Fibroblast of lung (primary cell): ENCODE measurements around the gene PRKAR1B. TPM values are rescaled to one million over a fixed set of nuclear protein-coding genes. Genes with fewer than 3 reads are reported as not detected.

Experiments used
- DNase-seq, 2 donors: peaks; one replicate each; pipeline versions ENCODE4 v3.0.0 to v3.0.0-alpha.2; 2010; ENCODE audit warnings: low read depth in 2 of 2
- H2AFZ ChIP-seq: 2 replicates; pipeline ENCODE4 v1.5.1; 2012; ENCODE audit warnings: low read length, control low read depth, inconsistent platforms
- H3K27ac ChIP-seq: 2 replicates; pipeline ENCODE4 v1.5.1; 2011; ENCODE audit warnings: low read length, control low read depth; ENCODE audit not compliant: insufficient read depth
- H3K27me3 ChIP-seq: 2 replicates; pipeline ENCODE4 v1.5.1; 2011; ENCODE audit warnings: mild to moderate bottlenecking, low read length; ENCODE audit not compliant: control insufficient read depth, insufficient read depth
- H3K36me3 ChIP-seq: 2 replicates; pipeline ENCODE4 v1.5.1; 2011; ENCODE audit warnings: low read length; ENCODE audit not compliant: control insufficient read depth, insufficient read depth
- H3K4me1 ChIP-seq: 2 replicates; pipeline ENCODE4 v1.5.1; 2011; ENCODE audit warnings: low read length; ENCODE audit not compliant: control insufficient read depth, insufficient read depth; ENCODE audit errors: extremely low read depth
- H3K4me2 ChIP-seq: 2 replicates; pipeline ENCODE4 v1.5.1; 2011; ENCODE audit warnings: low read length, control low read depth; ENCODE audit not compliant: insufficient read depth; ENCODE audit errors: extremely low read depth
- H3K4me3 ChIP-seq, 4 experiments: fragments of 200-600 bp in 1 of 4; sonication (generic) in 1 of 4; replicated peaks in 1 of 4; 2 replicates each; pipeline ENCODE4 v1.5.1; 2011 to 2016; ENCODE audit warnings: low read length in 4 of 4, low read depth in 3 of 4, mild to moderate bottlenecking in 3 of 4, control low read depth in 2 of 4, inconsistent platforms in 1 of 4, mixed read lengths in 1 of 4; ENCODE audit not compliant: insufficient read depth in 1 of 4; ENCODE audit errors: control extremely low read depth in 1 of 4
- H3K79me2 ChIP-seq: 2 replicates; pipeline ENCODE4 v1.5.1; 2012; ENCODE audit warnings: mild to moderate bottlenecking, low read length, inconsistent platforms; ENCODE audit not compliant: control insufficient read depth, insufficient read depth
- H3K9ac ChIP-seq: 2 replicates; pipeline ENCODE4 v1.5.1; 2011; ENCODE audit warnings: mild to moderate bottlenecking, low read length, control low read depth; ENCODE audit not compliant: insufficient read depth
- H3K9me3 ChIP-seq: 2 replicates; pipeline ENCODE4 v1.5.1; 2012; ENCODE audit warnings: low read depth, low read length; ENCODE audit not compliant: control insufficient read depth, insufficient read depth
- H4K20me1 ChIP-seq: 2 replicates; pipeline ENCODE4 v1.5.1; 2011; ENCODE audit warnings: low read length; ENCODE audit not compliant: control insufficient read depth, insufficient read depth; ENCODE audit errors: extremely low read depth
- EZH2 ChIP-seq: IDR thresholded peaks from 2 replicates; pipeline ENCODE4 v1.5.1; 2012; ENCODE audit warnings: low read length, control low read depth, mild to moderate bottlenecking; ENCODE audit errors: missing control alignments
- polyA plus RNA-seq, 2 donors: library from polyadenylated mRNA; depleted of rRNA in 1 of 2; stranded (reverse) in 1 of 2; unstranded in 1 of 2; fragments of >200 nt; gene quantifications; 2 replicates each; pipeline ENCODE4 v1.2.1, GENCODE V29; 2011 to 2012; ENCODE audit warnings: missing spikeins in 1 of 2
- total RNA-seq: library from RNA; depleted of rRNA; stranded (reverse); fragments of >200 nt; gene quantifications from 2 replicates; pipeline ENCODE4 v1.2.1, GENCODE V29; 2014
- TF ChIP-seq, protein P1 (sequence below), 2 donors: IDR thresholded peaks in 1 of 2; conservative IDR thresholded peaks in 1 of 2; 1 replicate in 1 of 2; 2 replicates in 1 of 2; pipeline ENCODE4 v1.5.1; 2011 to 2012; ENCODE audit warnings: low read length in 2 of 2, control low read depth in 1 of 2, inconsistent platforms in 1 of 2, low read depth in 1 of 2, mild to moderate bottlenecking in 1 of 2

Gene PRKAR1B
- total and polyA plus RNA-seq, 2 donors (not counting 1 experiment from before 2014, with no cell fraction given): 12.7 to 14.5 TPM

DNA sequence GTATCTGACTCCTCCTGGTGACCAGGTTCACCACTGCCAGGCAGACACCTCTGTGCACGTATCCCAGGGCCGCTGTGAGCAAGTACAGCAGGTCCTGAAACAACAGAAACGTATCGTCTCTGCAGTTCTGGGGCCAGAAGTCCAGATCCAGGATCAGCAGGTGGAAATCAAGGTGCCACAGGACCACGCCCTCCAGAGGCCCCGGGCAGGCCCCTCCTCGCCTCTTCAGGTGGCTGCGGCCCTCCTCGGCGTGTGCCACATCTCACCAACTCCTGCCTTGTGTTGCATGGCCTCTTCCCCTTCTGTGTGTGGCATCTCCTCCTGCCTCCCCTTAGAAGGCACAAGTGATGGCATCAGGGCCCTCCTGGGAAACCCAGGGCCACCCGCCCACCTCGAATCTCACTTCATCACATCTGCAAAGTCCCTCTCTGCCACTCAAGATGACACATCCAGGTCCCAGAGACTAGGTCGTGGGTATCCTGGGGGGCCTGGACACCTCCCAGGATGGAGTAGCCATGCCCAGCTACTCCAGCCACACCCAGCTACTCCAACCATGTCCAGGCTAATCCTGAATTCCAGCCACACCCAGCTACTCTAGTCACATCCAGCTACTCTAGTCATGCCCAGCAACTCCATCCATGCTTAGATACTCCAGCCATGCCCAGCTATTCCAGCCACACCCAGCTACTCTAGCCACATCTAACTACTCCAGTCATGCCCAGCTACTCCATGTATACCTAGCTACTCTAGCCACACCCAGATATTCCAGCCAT, 53.2 kb downstream of the PRKAR1B start:
- Histone ChIP-seq H2AFZ (no peak overlapping the region), H3K4me2 (no peak overlapping the region), H3K9me3 (no peaks in the 10 kb centered on the region), H3K36me3 (no peaks in the 10 kb centered on the region), H3K4me1 (no peaks in the 10 kb centered on the region), H3K27me3 (no peaks in the 10 kb centered on the region), H3K4me3 (no peak overlapping the region), H3K9ac (no peak overlapping the region), H3K79me2 (no peaks in the 10 kb centered on the region), H3K27ac (no peak overlapping the region), H4K20me1 (no peaks in the 10 kb centered on the region)
- no peak for TF ChIP-seq EZH2
- TF ChIP-seq, protein P1, sequence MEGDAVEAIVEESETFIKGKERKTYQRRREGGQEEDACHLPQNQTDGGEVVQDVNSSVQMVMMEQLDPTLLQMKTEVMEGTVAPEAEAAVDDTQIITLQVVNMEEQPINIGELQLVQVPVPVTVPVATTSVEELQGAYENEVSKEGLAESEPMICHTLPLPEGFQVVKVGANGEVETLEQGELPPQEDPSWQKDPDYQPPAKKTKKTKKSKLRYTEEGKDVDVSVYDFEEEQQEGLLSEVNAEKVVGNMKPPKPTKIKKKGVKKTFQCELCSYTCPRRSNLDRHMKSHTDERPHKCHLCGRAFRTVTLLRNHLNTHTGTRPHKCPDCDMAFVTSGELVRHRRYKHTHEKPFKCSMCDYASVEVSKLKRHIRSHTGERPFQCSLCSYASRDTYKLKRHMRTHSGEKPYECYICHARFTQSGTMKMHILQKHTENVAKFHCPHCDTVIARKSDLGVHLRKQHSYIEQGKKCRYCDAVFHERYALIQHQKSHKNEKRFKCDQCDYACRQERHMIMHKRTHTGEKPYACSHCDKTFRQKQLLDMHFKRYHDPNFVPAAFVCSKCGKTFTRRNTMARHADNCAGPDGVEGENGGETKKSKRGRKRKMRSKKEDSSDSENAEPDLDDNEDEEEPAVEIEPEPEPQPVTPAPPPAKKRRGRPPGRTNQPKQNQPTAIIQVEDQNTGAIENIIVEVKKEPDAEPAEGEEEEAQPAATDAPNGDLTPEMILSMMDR (conservative IDR thresholded peaks at IDR 0.05 in 1 of 2, IDR thresholded peaks at IDR 0.05 in 1 of 2; ENCODE audit: low read depth in 1 of 2, low read length in 2 of 2): no peak
- DNase-seq: no peak

DNA sequence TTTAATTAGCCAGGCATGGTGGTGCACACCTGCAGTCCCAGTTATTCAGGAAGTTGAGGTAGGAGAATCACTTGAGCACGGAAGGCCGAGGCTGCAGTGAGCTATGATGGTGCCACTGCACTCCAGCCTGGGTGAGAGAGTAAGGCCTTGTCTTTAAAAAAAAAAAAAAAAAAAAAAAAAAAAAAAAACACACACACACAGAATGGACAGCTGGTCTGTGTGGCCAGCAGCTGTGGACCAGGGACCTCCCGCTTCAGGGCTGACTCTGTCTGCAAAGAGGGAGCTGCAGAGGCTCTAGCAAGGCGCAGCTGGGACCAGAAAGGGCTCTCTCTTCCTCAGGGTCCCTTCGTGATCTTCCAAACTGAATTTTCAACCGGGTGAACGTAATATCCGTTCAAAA, 54.2 kb downstream of the PRKAR1B start:
- no peak overlapping the region for H3K9ac ChIP-seq
- no peak overlapping the region for H2AFZ ChIP-seq
- peaks cover under 1% of the 10 kb centered on the region for H3K4me1 ChIP-seq
- no peaks in the 10 kb centered on the region for H3K79me2 ChIP-seq
- H3K36me3 ChIP-seq: no peaks in the 10 kb centered on the region
- no peak overlapping the region for H3K4me2 ChIP-seq
- TF ChIP-seq EZH2: no peak
- TF ChIP-seq, protein P1 (conservative IDR thresholded peaks at IDR 0.05 in 1 of 2, IDR thresholded peaks at IDR 0.05 in 1 of 2; ENCODE audit: low read depth in 1 of 2, low read length in 2 of 2): no peak
- H3K27me3 ChIP-seq: no peaks in the 10 kb centered on the region
- H3K4me3 ChIP-seq: no peak overlapping the region
- H3K9me3 ChIP-seq: no peaks in the 10 kb centered on the region
- no peaks in the 10 kb centered on the region for H4K20me1 ChIP-seq
- peak in 1 of 2 donors; percentile 9 for DNase-seq
- H3K27ac ChIP-seq: no peak overlapping the region

DNA sequence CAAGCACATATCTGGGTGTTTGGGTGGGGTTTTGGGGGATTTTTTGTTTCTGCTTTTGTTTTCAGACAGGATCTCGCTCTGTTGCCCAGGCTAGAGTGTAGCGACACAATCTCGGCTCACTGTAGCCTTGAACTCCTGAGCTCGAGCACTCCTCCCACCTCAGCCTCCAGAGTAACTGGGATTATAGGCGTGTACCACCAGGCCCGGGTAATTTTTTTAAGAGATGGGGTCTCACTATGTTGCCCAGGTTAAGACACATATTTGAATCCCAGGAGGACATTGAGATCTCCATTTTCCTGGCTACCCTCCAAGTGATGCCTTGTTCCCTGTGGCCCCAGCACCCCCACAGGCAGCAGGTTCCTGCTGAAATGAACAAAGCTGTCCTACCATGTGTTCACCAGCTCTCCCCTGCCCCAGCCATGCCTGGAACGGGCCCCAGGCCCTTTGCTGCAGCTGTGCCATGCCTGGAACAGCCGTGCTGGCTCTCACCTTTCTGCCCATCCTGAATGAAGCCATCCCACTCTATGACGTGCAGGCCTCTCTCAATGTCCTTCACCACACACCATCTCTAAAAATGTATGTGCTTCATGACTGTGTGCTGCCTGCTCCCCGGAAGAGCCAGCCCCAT, 55.6 kb downstream of the PRKAR1B start:
- no peaks in the 10 kb centered on the region for H3K9me3 ChIP-seq
- H3K4me2 ChIP-seq: no peak overlapping the region
- no peaks in the 10 kb centered on the region for H3K79me2 ChIP-seq
- H3K4me3 ChIP-seq: no peak overlapping the region
- H3K9ac ChIP-seq: no peak overlapping the region
- H4K20me1 ChIP-seq: no peaks in the 10 kb centered on the region
- DNase-seq: no peak
- no peaks in the 10 kb centered on the region for H3K27me3 ChIP-seq
- TF ChIP-seq EZH2: no peak
- TF ChIP-seq, protein P1 (conservative IDR thresholded peaks at IDR 0.05 in 1 of 2, IDR thresholded peaks at IDR 0.05 in 1 of 2; ENCODE audit: low read depth in 1 of 2, low read length in 2 of 2): no peak
- no peak overlapping the region for H2AFZ ChIP-seq
- H3K4me1 ChIP-seq: peaks cover 3% of the 10 kb centered on the region
- H3K36me3 ChIP-seq: no peaks in the 10 kb centered on the region
- H3K27ac ChIP-seq: no peak overlapping the region
